C4-2B (cell line): ENCODE data around the gene CDC14B.

Experiments
- ZFX ChIP-seq: fragments of 450-650 bp; IDR thresholded peaks from 2 replicates; pipeline ENCODE4 v1.6.1; 2017
- TF ChIP-seq, protein P1 (sequence below): fragments of 450-650 bp; conservative IDR thresholded peaks from 2 replicates; pipeline ENCODE4 v1.5.1; 2017; ENCODE audit warnings: mild to moderate bottlenecking

DNA sequence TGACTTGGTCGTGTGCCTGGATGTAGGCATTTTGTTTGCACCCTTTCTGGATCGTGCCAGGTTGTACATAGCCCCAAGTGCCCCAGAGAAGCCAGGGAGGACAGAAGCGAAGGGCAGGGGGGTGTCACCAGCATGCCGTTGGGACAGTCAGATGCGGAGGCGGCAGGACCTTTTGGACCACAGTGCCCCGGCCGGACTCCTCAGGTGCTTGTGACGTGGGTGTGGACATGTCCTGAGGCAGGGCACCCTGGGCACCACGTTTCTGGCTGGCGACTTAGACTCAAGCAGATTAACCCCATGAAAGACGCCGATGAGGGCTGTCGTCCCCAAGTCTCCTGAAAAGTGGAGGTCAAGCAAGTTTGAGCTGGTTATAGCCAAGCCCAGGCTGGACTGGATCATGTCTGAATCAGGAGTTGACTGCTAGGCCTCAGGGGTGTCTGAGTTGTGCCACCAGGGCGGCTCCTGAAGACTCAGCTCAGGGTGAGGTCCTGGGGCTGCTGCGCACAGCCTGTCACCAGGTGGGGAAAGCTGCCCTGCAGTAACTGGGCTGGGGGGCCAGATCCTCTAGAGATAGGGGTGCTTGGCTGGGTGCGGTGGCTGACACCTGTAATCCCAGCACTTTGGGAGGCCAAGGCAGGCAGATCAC, 127.6 kb downstream of the CDC14B start:
- TF ChIP-seq, protein P1, sequence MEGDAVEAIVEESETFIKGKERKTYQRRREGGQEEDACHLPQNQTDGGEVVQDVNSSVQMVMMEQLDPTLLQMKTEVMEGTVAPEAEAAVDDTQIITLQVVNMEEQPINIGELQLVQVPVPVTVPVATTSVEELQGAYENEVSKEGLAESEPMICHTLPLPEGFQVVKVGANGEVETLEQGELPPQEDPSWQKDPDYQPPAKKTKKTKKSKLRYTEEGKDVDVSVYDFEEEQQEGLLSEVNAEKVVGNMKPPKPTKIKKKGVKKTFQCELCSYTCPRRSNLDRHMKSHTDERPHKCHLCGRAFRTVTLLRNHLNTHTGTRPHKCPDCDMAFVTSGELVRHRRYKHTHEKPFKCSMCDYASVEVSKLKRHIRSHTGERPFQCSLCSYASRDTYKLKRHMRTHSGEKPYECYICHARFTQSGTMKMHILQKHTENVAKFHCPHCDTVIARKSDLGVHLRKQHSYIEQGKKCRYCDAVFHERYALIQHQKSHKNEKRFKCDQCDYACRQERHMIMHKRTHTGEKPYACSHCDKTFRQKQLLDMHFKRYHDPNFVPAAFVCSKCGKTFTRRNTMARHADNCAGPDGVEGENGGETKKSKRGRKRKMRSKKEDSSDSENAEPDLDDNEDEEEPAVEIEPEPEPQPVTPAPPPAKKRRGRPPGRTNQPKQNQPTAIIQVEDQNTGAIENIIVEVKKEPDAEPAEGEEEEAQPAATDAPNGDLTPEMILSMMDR: no peak
- no peak for TF ChIP-seq ZFX
